CMK (cell line): ENCODE measurements around the gene LCN6.
"Not testable (repeated sequence)": the region's sequence is repeated elsewhere in the genome, so short reads cannot be mapped to it uniquely, and the experiment has no call there.

Experiments used
- DNase-seq: peaks from one replicate; pipeline ENCODE4 v3.0.0-alpha.2; 2010; ENCODE audit warnings: low read depth

LCN6 gene

GRCh38 chr9:136759436-136760325, 11.4 kb upstream of the LCN6 start:
- no peak for DNase-seq

- DNase-seq, result no peak
Measured at GRCh38 chr9:136759001-136759400, 10.7 kb upstream of the LCN6 start.

GRCh38 chr9:136757751-136758140, 9.4 kb upstream of the LCN6 start:
- no peak for DNase-seq

- DNase-seq, result no peak
Measured at GRCh38 chr9:136757328-136757727, 9.0 kb upstream of the LCN6 start.

GRCh38 chr9:136756836-136757235, 8.5 kb upstream of the LCN6 start:
- DNase-seq, result no peak

- DNase-seq, result no peak
Measured at GRCh38 chr9:136756134-136756438, 7.8 kb upstream of the LCN6 start.

GRCh38 chr9:136755302-136756133, 7.2 kb upstream of the LCN6 start:
- DNase-seq, result not testable (repeated sequence)

- no peak for DNase-seq
Measured at GRCh38 chr9:136754626-136755301, 6.4 kb upstream of the LCN6 start.

GRCh38 chr9:136754059-136754572, 5.8 kb upstream of the LCN6 start:
- DNase-seq, result no peak

- no peak for DNase-seq
Measured at GRCh38 chr9:136753371-136754058, 5.2 kb upstream of the LCN6 start.

GRCh38 chr9:136751814-136752213, 3.5 kb upstream of the LCN6 start:
- no peak for DNase-seq

- DNase-seq, result no peak
Measured at GRCh38 chr9:136751244-136751643, 2.9 kb upstream of the LCN6 start.

- no peak for DNase-seq
Measured at GRCh38 chr9:136750526-136750925, 2.2 kb upstream of the LCN6 start.

- no peak for DNase-seq
Measured at GRCh38 chr9:136748666-136749611, 614 bp upstream of the LCN6 start.

- DNase-seq, result no peak
Measured at GRCh38 chr9:136747161-136748060, 914 bp downstream of the LCN6 start.

GRCh38 chr9:136746621-136747020, 1.7 kb downstream of the LCN6 start:
- DNase-seq, result no peak

GRCh38 chr9:136746155-136746490, 2.2 kb downstream of the LCN6 start:
- DNase-seq, result no peak

- no peak for DNase-seq
Measured at GRCh38 chr9:136745389-136746154, 2.8 kb downstream of the LCN6 start.

- DNase-seq, result no peak
Measured at GRCh38 chr9:136744773-136745172, 3.6 kb downstream of the LCN6 start.
